Thyroid gland (tissue), 4 donors: ENCODE results near the gene TCERG1L. TPM values are rescaled to one million over a fixed set of nuclear protein-coding genes. Genes with fewer than 3 reads are reported as not detected.

Source experiments
- DNase-seq, 2 donors: peaks; one replicate each; pipeline ENCODE4 v3.0.0-alpha.2; 2019
- H3K27ac ChIP-seq, 3 donors: fragments of 200-600 bp; sonication (generic); 1 replicate in 2 of 3; 2 replicates in 1 of 3; pipeline ENCODE4 v1.5.1; 2016 to 2019; ENCODE audit warnings: mild to moderate bottlenecking in 1 of 3, moderate library complexity in 1 of 3
- H3K27me3 ChIP-seq: fragments of 200-600 bp; sonication (generic); one replicate; pipeline ENCODE4 v1.5.1; 2019
- H3K36me3 ChIP-seq, 2 donors: fragments of 200-600 bp; sonication (generic); one replicate each; pipeline ENCODE4 v1.5.1; 2016 to 2019
- H3K4me1 ChIP-seq, 2 donors: fragments of 200-600 bp; sonication (generic); one replicate each; pipeline ENCODE4 v1.5.1; 2017 to 2019
- H3K4me3 ChIP-seq, 3 donors: fragments of 200-600 bp; sonication (generic); replicated peaks in 1 of 3; 1 replicate in 2 of 3; 2 replicates in 1 of 3; pipeline ENCODE4 v1.5.1; 2016; ENCODE audit warnings: mild to moderate bottlenecking in 1 of 3
- H3K9me3 ChIP-seq: fragments of 200-600 bp; sonication (generic); one replicate; pipeline ENCODE4 v1.5.1; 2017
- CTCF ChIP-seq, 6 experiments: fragments of 200-600 bp in 3 of 6; fragments of 450-650 bp in 3 of 6; sonication (generic) in 3 of 6; IDR thresholded peaks; one replicate each; pipeline ENCODE4 v1.5.1; 2016 to 2019; ENCODE audit warnings: antibody characterized with exemption in 6 of 6, mild to moderate bottlenecking in 2 of 6, inconsistent platforms in 1 of 6, moderate library complexity in 1 of 6
- POLR2A ChIP-seq, 2 donors: fragments of 450-650 bp; IDR thresholded peaks; one replicate each; pipeline ENCODE4 v1.6.1; 2017; ENCODE audit warnings: antibody characterized with exemption in 2 of 2, mild to moderate bottlenecking in 2 of 2, moderate library complexity in 1 of 2
- WGBS, 2 donors: methylation state at CpG; one replicate each; pipeline ENCODE4 v1.1.5; 2017; 5-methylcytosine and 5-hydroxymethylcytosine counted together
- intact Hi-C: fragments of 100-400 bp; cut with DNase I; formaldehyde crosslinking; loops from one replicate; pipeline ENCODE4 v1.15.1; 2023
- total RNA-seq, 4 donors: library from RNA; depleted of rRNA; stranded (reverse); fragments of >200 nt; gene quantifications; one replicate each; pipeline ENCODE4 v1.2.3, GENCODE V29; 2016

TCERG1L gene
- total RNA-seq, 4 donors from 2014 or later = 4.3 to 23.6 (median 8.2) TPM

GRCh38 chr10:131266936-131267813, 44.3 kb downstream of the TCERG1L start:
- Histone ChIP-seq H3K4me1 (peaks cover 9 to 24% of the 10 kb centered on the region in 2 donors), H3K27ac (no peak overlapping the region), H3K4me3 (no peak overlapping the region), H3K9me3 (no peaks in the 10 kb centered on the region), H3K36me3 (no peaks in the 10 kb centered on the region), H3K27me3 (no peaks in the 10 kb centered on the region)
- 95 to 100% methylated on average over 4 to 9 of the region's 14 CpGs for WGBS, 2 donors
- no peak for TF ChIP-seq POLR2A (IDR thresholded peaks at IDR 0.05)
- TF ChIP-seq CTCF (IDR thresholded peaks at IDR 0.05) = no peak
- intact Hi-C loops = no loop called here
- DNase-seq = no peak

GRCh38 chr10:131264110-131264788, 47.3 kb downstream of the TCERG1L start:
- Histone ChIP-seq H3K36me3 (peaks cover 0 to 6% of the 10 kb centered on the region in 2 donors), H3K27me3 (no peaks in the 10 kb centered on the region), H3K27ac (no peak overlapping the region), H3K9me3 (no peaks in the 10 kb centered on the region), H3K4me1 (no peaks in the 10 kb centered on the region), H3K4me3 (no peak overlapping the region)
- TF ChIP-seq POLR2A (IDR thresholded peaks at IDR 0.05) (no peak), CTCF (IDR thresholded peaks at IDR 0.05) (no peak)
- intact Hi-C loops = no loop called here
- WGBS, 2 donors = 81 to 91% methylated on average over 9 to 11 of the region's 11 CpGs
- no peak for DNase-seq

- intact Hi-C loops = no loop called here
- Histone ChIP-seq H3K4me3 (no peak overlapping the region), H3K36me3 (peaks cover 0 to 6% of the 10 kb centered on the region in 2 donors), H3K27ac (no peak overlapping the region), H3K9me3 (no peaks in the 10 kb centered on the region), H3K4me1 (no peaks in the 10 kb centered on the region), H3K27me3 (no peaks in the 10 kb centered on the region)
- WGBS, 2 donors = 86 to 89% methylated on average over 16 of the region's 16 CpGs
- TF ChIP-seq CTCF (IDR thresholded peaks at IDR 0.05) (no peak), POLR2A (IDR thresholded peaks at IDR 0.05) (no peak)
- no peak for DNase-seq
These were observed 49.5 kb downstream of the TCERG1L start for GRCh38 chr10:131261890-131262475.

GRCh38 chr10:131260452-131261211, 50.9 kb downstream of the TCERG1L start:
- Histone ChIP-seq H3K27ac (no peak overlapping the region), H3K4me1 (peaks cover 0 to 8% of the 10 kb centered on the region in 2 donors), H3K36me3 (peaks cover 0 to 6% of the 10 kb centered on the region in 2 donors), H3K9me3 (no peaks in the 10 kb centered on the region), H3K4me3 (no peak overlapping the region), H3K27me3 (no peaks in the 10 kb centered on the region)
- no peak for DNase-seq
- WGBS, 2 donors = 90 to 94% methylated on average over 17 of the region's 17 CpGs
- intact Hi-C loops = no loop called here
- TF ChIP-seq CTCF (IDR thresholded peaks at IDR 0.05) (no peak), POLR2A (IDR thresholded peaks at IDR 0.05) (no peak)
